ENCODE measurements around the gene TBX4.

TBX4 gene

DNA sequence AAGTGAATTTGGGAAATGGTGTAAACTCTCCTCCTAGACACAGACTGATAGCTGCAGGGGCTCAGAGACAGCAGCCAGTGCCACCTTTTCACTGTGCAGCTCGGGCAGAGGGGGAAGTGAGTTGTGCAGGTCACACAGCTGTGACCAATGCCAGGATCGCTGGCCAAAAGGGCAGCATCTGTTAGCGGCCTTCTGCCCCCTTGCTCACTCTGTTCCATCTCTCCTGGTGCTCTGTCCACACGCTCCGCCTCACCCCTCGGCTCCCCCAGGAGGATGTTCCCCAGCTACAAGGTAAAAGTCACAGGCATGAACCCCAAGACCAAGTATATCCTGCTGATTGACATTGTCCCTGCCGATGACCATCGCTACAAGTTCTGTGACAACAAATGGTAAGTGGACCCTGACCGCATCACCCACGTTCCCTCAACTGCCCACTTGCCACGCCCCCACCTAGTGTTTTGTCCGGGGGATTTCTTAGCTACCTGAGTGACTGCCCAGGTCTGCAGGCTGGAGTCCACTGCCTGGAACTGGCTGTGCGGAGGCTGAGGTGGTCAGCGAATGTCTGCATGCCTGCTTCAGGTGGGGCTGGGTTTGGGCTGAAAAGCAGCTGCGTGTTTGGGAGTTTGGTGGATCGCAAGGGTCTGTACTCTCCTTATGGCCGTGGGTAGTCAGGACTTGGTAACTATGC, 13.5 kb downstream of the TBX4 start:
- Mint-ChIP-seq H3K4me1 (peaks cover 24% of the 10 kb centered on the region), H3K36me3 (ENCODE audit: low read depth) (no peaks in the 10 kb centered on the region)
- TF ChIP-seq, protein P1, sequence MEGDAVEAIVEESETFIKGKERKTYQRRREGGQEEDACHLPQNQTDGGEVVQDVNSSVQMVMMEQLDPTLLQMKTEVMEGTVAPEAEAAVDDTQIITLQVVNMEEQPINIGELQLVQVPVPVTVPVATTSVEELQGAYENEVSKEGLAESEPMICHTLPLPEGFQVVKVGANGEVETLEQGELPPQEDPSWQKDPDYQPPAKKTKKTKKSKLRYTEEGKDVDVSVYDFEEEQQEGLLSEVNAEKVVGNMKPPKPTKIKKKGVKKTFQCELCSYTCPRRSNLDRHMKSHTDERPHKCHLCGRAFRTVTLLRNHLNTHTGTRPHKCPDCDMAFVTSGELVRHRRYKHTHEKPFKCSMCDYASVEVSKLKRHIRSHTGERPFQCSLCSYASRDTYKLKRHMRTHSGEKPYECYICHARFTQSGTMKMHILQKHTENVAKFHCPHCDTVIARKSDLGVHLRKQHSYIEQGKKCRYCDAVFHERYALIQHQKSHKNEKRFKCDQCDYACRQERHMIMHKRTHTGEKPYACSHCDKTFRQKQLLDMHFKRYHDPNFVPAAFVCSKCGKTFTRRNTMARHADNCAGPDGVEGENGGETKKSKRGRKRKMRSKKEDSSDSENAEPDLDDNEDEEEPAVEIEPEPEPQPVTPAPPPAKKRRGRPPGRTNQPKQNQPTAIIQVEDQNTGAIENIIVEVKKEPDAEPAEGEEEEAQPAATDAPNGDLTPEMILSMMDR (IDR thresholded peaks at IDR 0.05; ENCODE audit: unreplicated experiment in 3 of 3), result no peak

DNA sequence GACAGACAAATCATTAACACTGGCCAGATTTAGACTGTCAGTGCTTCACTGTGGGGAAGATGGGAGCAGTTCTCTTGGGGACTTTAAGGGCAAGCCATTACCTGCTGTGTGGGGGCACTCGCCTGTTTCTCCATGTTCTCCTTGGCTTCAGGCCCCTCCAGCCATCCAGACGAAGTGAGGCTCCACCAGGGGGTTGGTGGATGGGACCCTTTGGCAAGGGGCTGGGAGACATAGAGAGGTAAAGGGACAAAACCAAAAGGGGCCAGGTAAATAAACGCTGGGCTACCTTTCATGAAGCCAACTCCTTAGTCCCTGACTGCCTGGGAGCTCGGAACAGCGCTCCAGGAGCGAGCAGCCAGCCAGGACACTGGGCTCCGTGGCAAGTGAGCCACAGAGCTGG, 14.0 kb downstream of the TBX4 start:
- Mint-ChIP-seq H3K36me3 (ENCODE audit: low read depth) (no peaks in the 10 kb centered on the region), H3K27me3 (ENCODE audit: low read depth) (peaks cover 79% of the 10 kb centered on the region), H3K9me3 (no peaks in the 10 kb centered on the region), H3K4me3 (no peak overlapping the region), H3K4me1 (peaks cover 21% of the 10 kb centered on the region), H3K27ac (no peak overlapping the region)
- TF ChIP-seq, protein P1 (IDR thresholded peaks at IDR 0.05; ENCODE audit: unreplicated experiment in 3 of 3), result no peak

More for the DNA sequence above, 13.5 kb downstream of the TBX4 start:
- peaks cover 84% of the 10 kb centered on the region for H3K27me3 Mint-ChIP-seq (ENCODE audit: low read depth)
- no peaks in the 10 kb centered on the region for H3K9me3 Mint-ChIP-seq
- H3K4me3 Mint-ChIP-seq, result no peak overlapping the region
- H3K27ac Mint-ChIP-seq, result no peak overlapping the region

DNA sequence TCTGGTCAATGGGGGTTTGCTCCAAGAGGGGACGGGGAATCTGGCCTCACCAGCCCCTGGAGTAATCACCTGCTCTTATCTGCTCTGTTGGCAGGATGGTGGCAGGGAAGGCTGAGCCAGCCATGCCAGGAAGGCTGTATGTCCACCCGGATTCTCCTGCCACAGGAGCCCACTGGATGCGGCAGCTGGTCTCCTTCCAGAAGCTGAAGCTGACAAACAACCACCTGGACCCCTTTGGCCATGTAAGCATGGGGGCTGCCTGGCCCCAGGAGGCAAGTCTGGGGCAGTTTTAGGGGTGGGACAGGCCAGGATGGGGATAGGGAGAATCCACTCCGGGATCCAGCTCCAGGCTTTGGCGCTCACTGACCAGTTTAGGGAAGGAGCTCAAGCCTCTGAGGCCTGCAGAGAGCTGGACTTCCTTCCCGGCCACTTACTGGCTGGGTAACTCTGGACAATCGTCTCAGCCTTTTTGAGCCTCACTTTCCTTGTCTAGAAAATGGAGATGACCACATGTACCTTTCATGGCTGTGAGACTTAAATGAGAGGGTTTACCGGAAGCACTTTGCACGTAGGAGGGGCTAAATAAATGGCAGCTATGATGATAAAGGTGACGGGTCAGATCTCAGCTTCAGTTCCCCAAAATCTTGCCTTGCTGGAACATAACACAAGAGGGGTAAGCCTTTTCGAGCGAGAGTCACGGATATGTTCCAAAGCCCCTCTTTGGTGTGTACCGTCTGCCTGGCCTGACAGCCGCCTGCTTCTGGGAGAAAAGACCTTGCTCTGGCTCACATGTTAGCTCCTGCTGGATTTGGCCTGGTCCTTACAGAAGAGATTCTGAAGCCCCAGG, 15.4 kb downstream of the TBX4 start:
- Mint-ChIP-seq H3K27ac (peak overlapping the region in 1 of 3 experiments; percentile 49), H3K9me3 (no peaks in the 10 kb centered on the region), H3K4me1 (peaks cover 9% of the 10 kb centered on the region), H3K36me3 (ENCODE audit: low read depth) (no peaks in the 10 kb centered on the region), H3K27me3 (ENCODE audit: low read depth) (peaks cover 68% of the 10 kb centered on the region), H3K4me3 (no peak overlapping the region)
- TF ChIP-seq, protein P1 (IDR thresholded peaks at IDR 0.05; ENCODE audit: unreplicated experiment in 3 of 3), result no peak

DNA sequence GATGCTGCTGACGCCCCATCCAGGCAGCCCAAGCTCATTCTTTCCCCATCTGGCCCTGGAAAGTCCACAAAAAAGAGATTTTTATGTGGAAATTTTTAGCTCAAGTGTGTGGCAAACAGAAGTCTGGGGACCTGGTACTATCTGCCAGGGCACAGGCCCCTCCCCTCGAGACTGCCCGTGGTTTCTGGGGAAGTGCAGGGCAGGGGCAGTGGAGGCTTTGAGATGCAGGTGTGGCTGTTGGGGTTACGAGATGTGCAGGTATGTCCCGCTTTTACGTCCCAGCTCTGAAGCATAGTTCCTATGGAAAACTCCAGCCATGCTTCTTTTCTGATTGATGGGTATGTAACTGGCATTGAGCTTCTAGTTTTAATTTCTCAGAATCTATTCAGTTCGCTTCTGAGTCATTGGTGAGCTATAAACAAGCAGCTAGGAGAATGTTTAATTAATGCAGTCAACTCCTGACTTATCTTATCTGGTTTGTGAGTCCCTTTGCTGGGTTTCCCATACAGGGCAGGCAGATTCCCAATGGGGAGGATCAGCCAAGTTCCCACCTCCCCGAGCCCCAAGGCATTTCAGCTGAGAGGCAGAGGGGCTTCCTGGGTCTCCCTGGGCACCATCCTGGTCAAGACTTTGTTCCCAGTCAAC, 16.2 kb downstream of the TBX4 start:
- peaks cover 63% of the 10 kb centered on the region for H3K27me3 Mint-ChIP-seq (ENCODE audit: low read depth)
- peaks cover 6% of the 10 kb centered on the region for H3K4me1 Mint-ChIP-seq
- H3K9me3 Mint-ChIP-seq, result no peaks in the 10 kb centered on the region
- H3K36me3 Mint-ChIP-seq (ENCODE audit: low read depth), result no peaks in the 10 kb centered on the region
- H3K4me3 Mint-ChIP-seq, result no peak overlapping the region
- TF ChIP-seq, protein P1 (IDR thresholded peaks at IDR 0.05; ENCODE audit: unreplicated experiment in 3 of 3), result no peak
- H3K27ac Mint-ChIP-seq, result no peak overlapping the region

DNA sequence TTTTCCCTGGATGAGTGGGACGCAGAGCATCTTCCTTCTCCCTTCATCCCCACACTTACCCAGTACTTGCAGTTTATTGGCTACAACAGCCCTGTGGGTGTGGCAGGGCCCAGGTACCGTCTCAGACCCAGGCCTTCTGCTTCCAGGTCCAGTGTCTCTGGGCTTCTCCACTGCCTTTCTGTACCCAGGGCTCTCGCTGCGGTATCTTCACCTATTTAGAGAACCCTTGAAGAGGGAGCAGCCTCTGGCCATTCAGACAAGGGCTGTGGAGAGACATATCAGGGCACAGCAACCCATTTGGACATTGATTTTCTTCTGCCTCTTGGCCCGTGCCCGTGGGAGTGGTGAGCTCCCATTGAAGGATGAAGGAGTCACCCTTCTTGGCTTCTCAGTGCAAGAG, 17.3 kb downstream of the TBX4 start:
- TF ChIP-seq, protein P1 (IDR thresholded peaks at IDR 0.05; ENCODE audit: unreplicated experiment in 3 of 3), result no peak
- peaks cover 68% of the 10 kb centered on the region for H3K27me3 Mint-ChIP-seq (ENCODE audit: low read depth)
- H3K36me3 Mint-ChIP-seq (ENCODE audit: low read depth), result no peaks in the 10 kb centered on the region
- H3K27ac Mint-ChIP-seq, result no peak overlapping the region
- H3K9me3 Mint-ChIP-seq, result no peaks in the 10 kb centered on the region
- peaks cover 6% of the 10 kb centered on the region for H3K4me1 Mint-ChIP-seq
- no peak overlapping the region for H3K4me3 Mint-ChIP-seq

Data from nephron (organoid).